Measurements from ENCODE around the gene OTOP3.

DNA sequence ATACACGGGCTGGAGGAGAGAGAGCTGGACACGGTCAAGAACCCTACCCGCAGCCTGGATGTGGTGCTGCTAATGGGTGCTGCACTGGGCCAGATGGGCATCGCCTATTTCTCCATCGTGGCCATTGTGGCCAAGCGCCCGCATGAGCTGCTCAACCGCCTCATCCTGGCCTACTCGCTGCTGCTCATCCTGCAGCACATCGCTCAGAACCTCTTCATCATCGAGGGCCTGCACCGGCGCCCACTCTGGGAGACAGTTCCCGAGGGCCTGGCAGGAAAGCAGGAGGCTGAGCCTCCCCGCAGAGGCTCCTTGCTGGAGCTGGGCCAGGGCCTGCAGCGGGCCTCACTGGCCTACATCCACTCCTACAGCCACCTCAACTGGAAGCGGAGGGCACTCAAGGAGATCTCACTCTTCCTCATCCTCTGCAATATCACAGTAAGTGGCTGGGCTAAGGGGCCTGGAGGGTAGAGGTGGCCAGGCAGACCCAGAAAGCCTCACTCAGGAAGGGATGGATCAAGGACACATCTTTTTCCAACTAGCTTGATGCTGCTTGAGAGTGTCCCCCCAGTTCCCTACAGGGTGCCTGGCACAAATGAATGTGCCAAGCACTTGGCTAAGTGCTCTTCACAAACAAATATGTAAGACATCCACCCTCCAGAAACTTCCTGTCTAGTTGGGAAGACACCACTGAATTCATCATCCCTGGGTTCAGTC lies 11.5 kb downstream of the OTOP3 start:
- TF ChIP-seq ZNF423 (CRISPR knock-in tag; IDR thresholded peaks at IDR 0.05) (no peak), CREB1 (CRISPR knock-in tag; IDR thresholded peaks at IDR 0.05) (no peak), ZNF232 (CRISPR knock-in tag; IDR thresholded peaks at IDR 0.05) (no peak), ETV6 (CRISPR knock-in tag; IDR thresholded peaks at IDR 0.05) (no peak), SMAD3 (CRISPR knock-in tag; IDR thresholded peaks at IDR 0.05; ENCODE audit: borderline replicate concordance) (no peak), NR2C2 (CRISPR knock-in tag; IDR thresholded peaks at IDR 0.05) (no peak), ELF4 (CRISPR knock-in tag; IDR thresholded peaks at IDR 0.05; ENCODE audit: low read depth) (no peak)
- TF ChIP-seq, protein P1, sequence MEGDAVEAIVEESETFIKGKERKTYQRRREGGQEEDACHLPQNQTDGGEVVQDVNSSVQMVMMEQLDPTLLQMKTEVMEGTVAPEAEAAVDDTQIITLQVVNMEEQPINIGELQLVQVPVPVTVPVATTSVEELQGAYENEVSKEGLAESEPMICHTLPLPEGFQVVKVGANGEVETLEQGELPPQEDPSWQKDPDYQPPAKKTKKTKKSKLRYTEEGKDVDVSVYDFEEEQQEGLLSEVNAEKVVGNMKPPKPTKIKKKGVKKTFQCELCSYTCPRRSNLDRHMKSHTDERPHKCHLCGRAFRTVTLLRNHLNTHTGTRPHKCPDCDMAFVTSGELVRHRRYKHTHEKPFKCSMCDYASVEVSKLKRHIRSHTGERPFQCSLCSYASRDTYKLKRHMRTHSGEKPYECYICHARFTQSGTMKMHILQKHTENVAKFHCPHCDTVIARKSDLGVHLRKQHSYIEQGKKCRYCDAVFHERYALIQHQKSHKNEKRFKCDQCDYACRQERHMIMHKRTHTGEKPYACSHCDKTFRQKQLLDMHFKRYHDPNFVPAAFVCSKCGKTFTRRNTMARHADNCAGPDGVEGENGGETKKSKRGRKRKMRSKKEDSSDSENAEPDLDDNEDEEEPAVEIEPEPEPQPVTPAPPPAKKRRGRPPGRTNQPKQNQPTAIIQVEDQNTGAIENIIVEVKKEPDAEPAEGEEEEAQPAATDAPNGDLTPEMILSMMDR (IDR thresholded peaks at IDR 0.05) = no peak
- TF ChIP-seq, protein P2, sequence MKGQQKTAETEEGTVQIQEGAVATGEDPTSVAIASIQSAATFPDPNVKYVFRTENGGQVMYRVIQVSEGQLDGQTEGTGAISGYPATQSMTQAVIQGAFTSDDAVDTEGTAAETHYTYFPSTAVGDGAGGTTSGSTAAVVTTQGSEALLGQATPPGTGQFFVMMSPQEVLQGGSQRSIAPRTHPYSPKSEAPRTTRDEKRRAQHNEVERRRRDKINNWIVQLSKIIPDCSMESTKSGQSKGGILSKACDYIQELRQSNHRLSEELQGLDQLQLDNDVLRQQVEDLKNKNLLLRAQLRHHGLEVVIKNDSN (CRISPR knock-in tag; IDR thresholded peaks at IDR 0.05) = no peak
- TF ChIP-seq, protein P3, sequence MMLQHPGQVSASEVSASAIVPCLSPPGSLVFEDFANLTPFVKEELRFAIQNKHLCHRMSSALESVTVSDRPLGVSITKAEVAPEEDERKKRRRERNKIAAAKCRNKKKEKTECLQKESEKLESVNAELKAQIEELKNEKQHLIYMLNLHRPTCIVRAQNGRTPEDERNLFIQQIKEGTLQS (CRISPR knock-in tag; conservative IDR thresholded peaks at IDR 0.05) = no peak
- TF ChIP-seq, protein P4, sequence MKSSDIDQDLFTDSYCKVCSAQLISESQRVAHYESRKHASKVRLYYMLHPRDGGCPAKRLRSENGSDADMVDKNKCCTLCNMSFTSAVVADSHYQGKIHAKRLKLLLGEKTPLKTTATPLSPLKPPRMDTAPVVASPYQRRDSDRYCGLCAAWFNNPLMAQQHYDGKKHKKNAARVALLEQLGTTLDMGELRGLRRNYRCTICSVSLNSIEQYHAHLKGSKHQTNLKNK (CRISPR knock-in tag; IDR thresholded peaks at IDR 0.05) = no peak
